Thoracic aorta (tissue), 2 donors: ENCODE data around the gene ANKRD13A. TPM values are rescaled to one million over a fixed set of nuclear protein-coding genes. Genes with fewer than 3 reads are reported as not detected.

Source experiments
- ATAC-seq: fragments of 150-250 bp; one replicate; pipeline ENCODE4 v1.8.0; 2017; ENCODE audit warnings: low read depth; ENCODE audit not compliant: insufficient number of reproducible peaks, low FRiP score
- DNase-seq: peaks from one replicate; pipeline ENCODE4 v3.0.0-alpha.2; 2020; ENCODE audit warnings: low spot score
- H3K27ac ChIP-seq, 2 donors: fragments of 200-600 bp; sonication (generic); 1 replicate in 1 of 2; 2 replicates in 1 of 2; pipeline ENCODE4 v1.5.1; 2016; ENCODE audit warnings: mild to moderate bottlenecking in 2 of 2, moderate library complexity in 2 of 2
- H3K27me3 ChIP-seq: fragments of 200-600 bp; sonication (generic); replicated peaks from 2 replicates; pipeline ENCODE4 v1.6.0; 2016; ENCODE audit warnings: mild to moderate bottlenecking; ENCODE audit not compliant: insufficient read depth
- H3K36me3 ChIP-seq: fragments of 200-600 bp; sonication (generic); one replicate; pipeline ENCODE4 v1.5.1; 2016
- H3K4me1 ChIP-seq, 2 donors: fragments of 200-600 bp; sonication (generic); 1 replicate in 1 of 2; 2 replicates in 1 of 2; pipeline versions ENCODE4 v1.5.1 to v1.6.0; 2016; ENCODE audit warnings: low read depth in 2 of 2, mild to moderate bottlenecking in 1 of 2; ENCODE audit not compliant: control insufficient read depth in 1 of 2
- H3K4me3 ChIP-seq: fragments of 200-600 bp; sonication (generic); 2 replicates; pipeline ENCODE4 v1.5.1; 2016; ENCODE audit warnings: mild to moderate bottlenecking
- H3K9me3 ChIP-seq: fragments of 200-600 bp; sonication (generic); 2 replicates; pipeline ENCODE4 v1.5.1; 2016
- CTCF ChIP-seq: fragments of 200-600 bp; sonication (generic); IDR thresholded peaks from one replicate; pipeline ENCODE4 v1.5.1; 2019; ENCODE audit warnings: antibody characterized with exemption
- total RNA-seq, 2 donors: library from RNA; depleted of rRNA; stranded (reverse); fragments of >200 nt; gene quantifications; one replicate each; pipeline versions ENCODE4 v1.1.0 to v1.2.3, GENCODE V29; 2016

The ANKRD13A gene
- total RNA-seq, 2 donors from 2014 or later: 69.1 to 83.7 TPM

- Histone ChIP-seq H3K9me3 (no peaks in the 10 kb centered on the region), H3K27ac (no peak overlapping the region), H3K4me3 (no peak overlapping the region), H3K27me3 (no peaks in the 10 kb centered on the region), H3K4me1 (peaks cover 0 to 6% of the 10 kb centered on the region in 2 donors), H3K36me3 (peaks cover 13% of the 10 kb centered on the region)
- no peak for TF ChIP-seq CTCF
- no peak for DNase-seq
- ATAC-seq: no peak
Observed at GRCh38 chr12:109989380-109989779, 9.8 kb upstream of the ANKRD13A start.

- Histone ChIP-seq H3K4me3 (no peak overlapping the region), H3K27ac (no peak overlapping the region), H3K9me3 (no peaks in the 10 kb centered on the region), H3K27me3 (no peaks in the 10 kb centered on the region), H3K36me3 (peaks cover 8% of the 10 kb centered on the region), H3K4me1 (peaks cover 5 to 21% of the 10 kb centered on the region in 2 donors)
- no peak for TF ChIP-seq CTCF
- DNase-seq (no peak), ATAC-seq (no peak)
Observed at GRCh38 chr12:109991586-109991985, 7.6 kb upstream of the ANKRD13A start.

GRCh38 chr12:109993091-109993490 is 6.1 kb upstream of the ANKRD13A start:
- peaks cover 4% of the 10 kb centered on the region for H3K36me3 ChIP-seq
- no peak for TF ChIP-seq CTCF
- no peak overlapping the region for H3K4me3 ChIP-seq
- H3K4me1 ChIP-seq: peaks cover 5 to 24% of the 10 kb centered on the region in 2 donors
- no peak overlapping the region for H3K27ac ChIP-seq
- DNase-seq: no peak
- ATAC-seq: no peak
- no peaks in the 10 kb centered on the region for H3K9me3 ChIP-seq
- H3K27me3 ChIP-seq: no peaks in the 10 kb centered on the region

- Histone ChIP-seq H3K27ac (peak overlapping the region in 1 of 2 donors; percentile 79), H3K4me1 (peaks cover 5 to 31% of the 10 kb centered on the region in 2 donors)
- no peak for ATAC-seq
Observed at GRCh38 chr12:109994401-109995175, 4.6 kb upstream of the ANKRD13A start.

GRCh38 chr12:109995361-109995685 is 3.9 kb upstream of the ANKRD13A start:
- H3K27ac ChIP-seq: peak overlapping the region; percentile 53 to 79
- ATAC-seq (no peak), DNase-seq (no peak)
- H3K9me3 ChIP-seq: no peaks in the 10 kb centered on the region
- H3K27me3 ChIP-seq: no peaks in the 10 kb centered on the region
- H3K4me1 ChIP-seq: peaks cover 6 to 35% of the 10 kb centered on the region in 2 donors
- peak overlapping the region; percentile 88 for H3K4me3 ChIP-seq
- no peaks in the 10 kb centered on the region for H3K36me3 ChIP-seq
- no peak for TF ChIP-seq CTCF

More at GRCh38 chr12:109994401-109995175, 4.6 kb upstream of the ANKRD13A start:
- no peak for TF ChIP-seq CTCF
- H3K9me3 ChIP-seq: no peaks in the 10 kb centered on the region
- peak overlapping the region; percentile 88 for H3K4me3 ChIP-seq
- no peaks in the 10 kb centered on the region for H3K36me3 ChIP-seq
- no peak for DNase-seq
- no peaks in the 10 kb centered on the region for H3K27me3 ChIP-seq
